Fibroblast of lung (primary cell): ENCODE measurements around the gene DCUN1D2. TPM values are rescaled to one million over a fixed set of nuclear protein-coding genes. Genes with fewer than 3 reads are reported as not detected.
A peak's percentile ranks its signal among the peaks of the same experiment; 100 is the strongest.

Experiments used
- DNase-seq, 2 donors: peaks; one replicate each; pipeline versions ENCODE4 v3.0.0 to v3.0.0-alpha.2; 2010; ENCODE audit warnings: low read depth in 2 of 2
- H2AFZ ChIP-seq: 2 replicates; pipeline ENCODE4 v1.5.1; 2012; ENCODE audit warnings: low read length, control low read depth, inconsistent platforms
- H3K27ac ChIP-seq: 2 replicates; pipeline ENCODE4 v1.5.1; 2011; ENCODE audit warnings: low read length, control low read depth; ENCODE audit not compliant: insufficient read depth
- H3K27me3 ChIP-seq: 2 replicates; pipeline ENCODE4 v1.5.1; 2011; ENCODE audit warnings: mild to moderate bottlenecking, low read length; ENCODE audit not compliant: control insufficient read depth, insufficient read depth
- H3K36me3 ChIP-seq: 2 replicates; pipeline ENCODE4 v1.5.1; 2011; ENCODE audit warnings: low read length; ENCODE audit not compliant: control insufficient read depth, insufficient read depth
- H3K4me1 ChIP-seq: 2 replicates; pipeline ENCODE4 v1.5.1; 2011; ENCODE audit warnings: low read length; ENCODE audit not compliant: control insufficient read depth, insufficient read depth; ENCODE audit errors: extremely low read depth
- H3K4me2 ChIP-seq: 2 replicates; pipeline ENCODE4 v1.5.1; 2011; ENCODE audit warnings: low read length, control low read depth; ENCODE audit not compliant: insufficient read depth; ENCODE audit errors: extremely low read depth
- H3K4me3 ChIP-seq, 4 experiments: fragments of 200-600 bp in 1 of 4; sonication (generic) in 1 of 4; replicated peaks in 1 of 4; 2 replicates each; pipeline ENCODE4 v1.5.1; 2011 to 2016; ENCODE audit warnings: low read length in 4 of 4, low read depth in 3 of 4, mild to moderate bottlenecking in 3 of 4, control low read depth in 2 of 4, inconsistent platforms in 1 of 4, mixed read lengths in 1 of 4; ENCODE audit not compliant: insufficient read depth in 1 of 4; ENCODE audit errors: control extremely low read depth in 1 of 4
- H3K79me2 ChIP-seq: 2 replicates; pipeline ENCODE4 v1.5.1; 2012; ENCODE audit warnings: mild to moderate bottlenecking, low read length, inconsistent platforms; ENCODE audit not compliant: control insufficient read depth, insufficient read depth
- H3K9ac ChIP-seq: 2 replicates; pipeline ENCODE4 v1.5.1; 2011; ENCODE audit warnings: mild to moderate bottlenecking, low read length, control low read depth; ENCODE audit not compliant: insufficient read depth
- H3K9me3 ChIP-seq: 2 replicates; pipeline ENCODE4 v1.5.1; 2012; ENCODE audit warnings: low read depth, low read length; ENCODE audit not compliant: control insufficient read depth, insufficient read depth
- H4K20me1 ChIP-seq: 2 replicates; pipeline ENCODE4 v1.5.1; 2011; ENCODE audit warnings: low read length; ENCODE audit not compliant: control insufficient read depth, insufficient read depth; ENCODE audit errors: extremely low read depth
- CTCF ChIP-seq, 2 donors: IDR thresholded peaks in 1 of 2; conservative IDR thresholded peaks in 1 of 2; 1 replicate in 1 of 2; 2 replicates in 1 of 2; pipeline ENCODE4 v1.5.1; 2011 to 2012; ENCODE audit warnings: low read length in 2 of 2, control low read depth in 1 of 2, inconsistent platforms in 1 of 2, low read depth in 1 of 2, mild to moderate bottlenecking in 1 of 2
- EZH2 ChIP-seq: IDR thresholded peaks from 2 replicates; pipeline ENCODE4 v1.5.1; 2012; ENCODE audit warnings: low read length, control low read depth, mild to moderate bottlenecking; ENCODE audit errors: missing control alignments
- polyA plus RNA-seq, 2 donors: library from polyadenylated mRNA; depleted of rRNA in 1 of 2; stranded (reverse) in 1 of 2; unstranded in 1 of 2; fragments of >200 nt; gene quantifications; 2 replicates each; pipeline ENCODE4 v1.2.1, GENCODE V29; 2011 to 2012; ENCODE audit warnings: missing spikeins in 1 of 2
- total RNA-seq: library from RNA; depleted of rRNA; stranded (reverse); fragments of >200 nt; gene quantifications from 2 replicates; pipeline ENCODE4 v1.2.1, GENCODE V29; 2014

DCUN1D2 gene
- total and polyA plus RNA-seq, 2 donors (not counting 1 experiment from before 2014, with no cell fraction given), result 10.7 to 11.6 TPM

- Histone ChIP-seq H3K9me3 (no peaks in the 10 kb centered on the region), H3K4me2 (peak overlapping the region; percentile 5), H3K36me3 (no peaks in the 10 kb centered on the region), H3K27ac (no peak overlapping the region), H3K4me3 (no peak overlapping the region), H3K9ac (no peak overlapping the region), H3K27me3 (no peaks in the 10 kb centered on the region), H4K20me1 (no peaks in the 10 kb centered on the region), H3K4me1 (peaks cover 15% of the 10 kb centered on the region), H3K79me2 (no peaks in the 10 kb centered on the region), H2AFZ (peak overlapping the region; percentile 55)
- peak in 1 of 2 donors; percentile 62 for DNase-seq
- no peak for TF ChIP-seq CTCF (conservative IDR thresholded peaks at IDR 0.05 in 1 of 2, IDR thresholded peaks at IDR 0.05 in 1 of 2; ENCODE audit: low read depth in 1 of 2, low read length in 2 of 2)
- TF ChIP-seq EZH2, result no peak
Observed at GRCh38 chr13:113413898-113414282, 76.6 kb downstream of the DCUN1D2 start.

- Histone ChIP-seq H3K4me2 (no peak overlapping the region), H3K27me3 (no peaks in the 10 kb centered on the region), H3K4me1 (peaks cover 15% of the 10 kb centered on the region), H3K27ac (no peak overlapping the region), H2AFZ (no peak overlapping the region), H3K4me3 (no peak overlapping the region), H3K9me3 (no peaks in the 10 kb centered on the region), H4K20me1 (no peaks in the 10 kb centered on the region), H3K36me3 (no peaks in the 10 kb centered on the region), H3K9ac (no peak overlapping the region), H3K79me2 (no peaks in the 10 kb centered on the region)
- peak; percentile 27 to 52 for DNase-seq
- TF ChIP-seq CTCF (conservative IDR thresholded peaks at IDR 0.05 in 1 of 2, IDR thresholded peaks at IDR 0.05 in 1 of 2; ENCODE audit: low read depth in 1 of 2, low read length in 2 of 2) (no peak), EZH2 (no peak)
Observed at GRCh38 chr13:113413178-113413897, 77.2 kb downstream of the DCUN1D2 start.

- DNase-seq, result no peak
- no peaks in the 10 kb centered on the region for H3K27me3 ChIP-seq
- H4K20me1 ChIP-seq, result no peaks in the 10 kb centered on the region
- no peak overlapping the region for H3K4me3 ChIP-seq
- H3K36me3 ChIP-seq, result no peaks in the 10 kb centered on the region
- no peak overlapping the region for H3K9ac ChIP-seq
- no peak overlapping the region for H2AFZ ChIP-seq
- TF ChIP-seq CTCF (conservative IDR thresholded peaks at IDR 0.05 in 1 of 2, IDR thresholded peaks at IDR 0.05 in 1 of 2; ENCODE audit: low read depth in 1 of 2, low read length in 2 of 2), result no peak
- TF ChIP-seq EZH2, result no peak
- no peaks in the 10 kb centered on the region for H3K79me2 ChIP-seq
- H3K4me2 ChIP-seq, result no peak overlapping the region
- no peak overlapping the region for H3K27ac ChIP-seq
- H3K9me3 ChIP-seq, result no peaks in the 10 kb centered on the region
- H3K4me1 ChIP-seq, result peaks cover 15% of the 10 kb centered on the region
Observed at GRCh38 chr13:113412440-113412839, 78.1 kb downstream of the DCUN1D2 start.
